IMR-90 (cell line): Measurements from ENCODE around the gene CCDC88C. TPM values are rescaled to one million over a fixed set of nuclear protein-coding genes. Genes with fewer than 3 reads are reported as not detected.

Source experiments
- ATAC-seq: fragments of 200-7000 bp; cut with Tn5 transposase; 2 replicates; pipeline ENCODE4 v1.9.1; 2020; ENCODE audit warnings: low read depth, mild to moderate bottlenecking, moderate library complexity
- BruUV-seq: library from RNA; stranded (reverse); fragments of 400-500 nt; replicated peaks from 2 replicates; lab custom pipeline; 2021; lab: Mats Ljungman, UMichigan
- CTCF ChIA-PET: fragments of 300-600 bp; formaldehyde crosslinking; extraction: SDS; loops from one replicate; lab custom pipeline; 2021; ENCODE audit warnings: antibody characterized with exemption; lab: Yijun Ruan, JAX
- POLR2A ChIA-PET: fragments of 300-600 bp; sonication (Branson Sonifier 250); formaldehyde crosslinking; loops from one replicate; lab custom pipeline; 2022; ENCODE audit warnings: antibody characterized with exemption; ENCODE audit not compliant: unreplicated experiment; lab: Charles Lee
- DNase-seq: peaks from one replicate; pipeline ENCODE4 v3.0.0; 2013
- H2AFZ ChIP-seq: replicated peaks from 2 replicates; pipeline ENCODE3; 2013; ENCODE audit warnings: low read length, mild to moderate bottlenecking; ENCODE audit not compliant: poor library complexity
- H2AK5ac ChIP-seq: 2 replicates; pipeline ENCODE4 v1.6.1; 2013; ENCODE audit warnings: low read depth, low read length, inconsistent platforms
- H2AK9ac ChIP-seq: replicated peaks from 2 replicates; pipeline ENCODE3; 2013; ENCODE audit warnings: mild to moderate bottlenecking, low read depth, low read length, moderate library complexity; ENCODE audit not compliant: poor library complexity
- H2BK120ac ChIP-seq: 2 replicates; pipeline ENCODE4 v1.6.1; 2013; ENCODE audit warnings: low read depth, low read length, inconsistent platforms
- H2BK15ac ChIP-seq: 3 replicates; pipeline ENCODE4 v1.6.1; 2013; ENCODE audit warnings: low read depth, low read length, inconsistent platforms
- H2BK20ac ChIP-seq: 2 replicates; pipeline ENCODE4 v1.6.1; 2013; ENCODE audit warnings: low read depth, mild to moderate bottlenecking, inconsistent platforms, low read length, moderate library complexity
- H2BK5ac ChIP-seq: 2 replicates; pipeline ENCODE4 v1.6.1; 2013; ENCODE audit warnings: mild to moderate bottlenecking, low read depth, low read length, inconsistent platforms; ENCODE audit not compliant: poor library complexity, severe bottlenecking
- H3K14ac ChIP-seq: replicated peaks from 2 replicates; pipeline ENCODE4 v1.6.1; 2013; ENCODE audit warnings: low read depth, low read length, inconsistent platforms
- H3K18ac ChIP-seq: 2 replicates; pipeline ENCODE4 v1.6.1; 2013; ENCODE audit warnings: low read depth, low read length, control low read depth
- H3K23ac ChIP-seq: 2 replicates; pipeline ENCODE4 v1.6.1; 2013; ENCODE audit warnings: low read depth, low read length, inconsistent platforms
- H3K27ac ChIP-seq: 2 replicates; pipeline ENCODE4 v1.5.1; 2013; ENCODE audit warnings: mild to moderate bottlenecking, control low read depth, low read length; ENCODE audit not compliant: insufficient read depth
- H3K27me3 ChIP-seq: 2 replicates; pipeline ENCODE4 v1.6.1; 2013; ENCODE audit warnings: low read length; ENCODE audit not compliant: control insufficient read depth, insufficient read depth
- H3K36me3 ChIP-seq: 2 replicates; pipeline ENCODE4 v1.6.1; 2013; ENCODE audit warnings: low read length, mixed read lengths; ENCODE audit not compliant: control insufficient read depth, insufficient read depth
- H3K4ac ChIP-seq: 2 replicates; pipeline ENCODE4 v1.6.1; 2013; ENCODE audit warnings: low read depth, low read length, inconsistent platforms
- H3K4me1 ChIP-seq: 2 replicates; pipeline ENCODE4 v1.6.1; 2013; ENCODE audit warnings: low read length, mixed read lengths; ENCODE audit not compliant: control insufficient read depth, insufficient read depth
- H3K4me2 ChIP-seq: 2 replicates; pipeline ENCODE4 v1.6.1; 2013; ENCODE audit warnings: low read depth, mild to moderate bottlenecking, control low read depth, low read length, moderate library complexity
- H3K4me3 ChIP-seq: 2 replicates; pipeline ENCODE4 v1.5.1; 2013; ENCODE audit warnings: low read depth, mild to moderate bottlenecking, control low read depth, low read length, moderate library complexity; ENCODE audit not compliant: insufficient read depth
- H3K56ac ChIP-seq: 2 replicates; pipeline ENCODE4 v1.6.1; 2013; ENCODE audit warnings: low read length, inconsistent platforms; ENCODE audit not compliant: insufficient read depth; ENCODE audit errors: extremely low read depth
- H3K79me1 ChIP-seq, 2 experiments: 2 replicates each; pipeline ENCODE4 v1.6.1; 2013; ENCODE audit warnings: low read length in 2 of 2, inconsistent platforms in 1 of 2, low read depth in 1 of 2
- H3K9ac ChIP-seq: 2 replicates; pipeline ENCODE4 v1.6.1; 2013; ENCODE audit warnings: low read depth, low read length, control low read depth
- H3K9me1 ChIP-seq: 2 replicates; pipeline ENCODE4 v1.6.1; 2013; ENCODE audit warnings: low read length, inconsistent platforms; ENCODE audit not compliant: insufficient read depth
- H3K9me3 ChIP-seq: 2 replicates; pipeline ENCODE4 v1.6.1; 2013; ENCODE audit warnings: low read length; ENCODE audit not compliant: control insufficient read depth, insufficient read depth
- H4K20me1 ChIP-seq: 2 replicates; pipeline ENCODE4 v1.6.1; 2013; ENCODE audit warnings: low read length, inconsistent platforms; ENCODE audit not compliant: insufficient read depth
- H4K5ac ChIP-seq: 2 replicates; pipeline ENCODE4 v1.6.1; 2013; ENCODE audit warnings: mild to moderate bottlenecking, low read depth, low read length, control low read depth
- H4K8ac ChIP-seq, 2 experiments: 2 replicates each; pipeline ENCODE4 v1.6.1; 2013; ENCODE audit warnings: low read depth in 2 of 2, low read length in 2 of 2, control low read depth in 1 of 2, inconsistent platforms in 1 of 2
- H4K91ac ChIP-seq: 2 replicates; pipeline ENCODE4 v1.6.1; 2013; ENCODE audit warnings: low read depth, low read length, inconsistent platforms; ENCODE audit not compliant: insufficient read depth
- BHLHE40 ChIP-seq: fragments of 150-350 bp; IDR thresholded peaks from 2 replicates; pipeline ENCODE4 v1.6.1; 2016; ENCODE audit warnings: mild to moderate bottlenecking, low read depth, low read length
- CEBPB ChIP-seq: IDR thresholded peaks from 2 replicates; pipeline ENCODE4 v1.6.1; 2012; ENCODE audit warnings: low read depth, low read length, improper control_type of control experiment
- CHD1 ChIP-seq: IDR thresholded peaks from 2 replicates; pipeline ENCODE4 v1.6.1; 2012; ENCODE audit warnings: low read depth, low read length, improper control_type of control experiment
- FOS ChIP-seq: fragments of 150-350 bp; IDR thresholded peaks from 2 replicates; pipeline ENCODE4 v1.6.1; 2016; ENCODE audit warnings: low read depth, low read length
- MAFK ChIP-seq: IDR thresholded peaks from 2 replicates; pipeline ENCODE4 v1.6.1; 2012; ENCODE audit warnings: low read depth, low read length, improper control_type of control experiment
- MAZ ChIP-seq: IDR thresholded peaks from 2 replicates; pipeline ENCODE4 v1.6.1; 2012; ENCODE audit warnings: low read depth, mild to moderate bottlenecking, low read length, improper control_type of control experiment, moderate library complexity, borderline replicate concordance
- MXI1 ChIP-seq: IDR thresholded peaks from 2 replicates; pipeline ENCODE4 v1.6.1; 2012; ENCODE audit warnings: low read depth, mild to moderate bottlenecking, low read length, moderate library complexity, borderline replicate concordance
- NFE2L2 ChIP-seq: fragments of 150-350 bp; IDR thresholded peaks from 2 replicates; pipeline ENCODE4 v1.6.1; 2016; ENCODE audit warnings: low read depth, mild to moderate bottlenecking, low read length
- POLR2A ChIP-seq: IDR thresholded peaks from 2 replicates; pipeline ENCODE4 v1.6.1; 2012; ENCODE audit warnings: mild to moderate bottlenecking, low read depth, low read length
- RAD21 ChIP-seq: IDR thresholded peaks from 2 replicates; pipeline ENCODE4 v1.6.1; 2012; ENCODE audit warnings: low read length, improper control_type of control experiment
- RCOR1 ChIP-seq: IDR thresholded peaks from 2 replicates; pipeline ENCODE4 v1.6.1; 2012; ENCODE audit warnings: mild to moderate bottlenecking, low read length, improper control_type of control experiment; ENCODE audit not compliant: insufficient replicate concordance
- RFX5 ChIP-seq: IDR thresholded peaks from 2 replicates; pipeline ENCODE4 v1.8.0; 2012; ENCODE audit warnings: low read depth, mild to moderate bottlenecking, low read length, moderate library complexity
- SMC3 ChIP-seq: fragments of 150-350 bp; IDR thresholded peaks from 2 replicates; pipeline ENCODE4 v1.6.1; 2016; ENCODE audit warnings: low read depth, mild to moderate bottlenecking, antibody characterized with exemption, low read length, moderate library complexity
- WGBS, 2 experiments: methylation state at CpG; one replicate each; pipeline versions ENCODE4 v1.1.5 to v1.1.7; 2013; ENCODE audit warnings: missing lambda C conversion rate in 2 of 2; ENCODE audit not compliant: insufficient read length in 1 of 2; ENCODE audit errors: extremely low coverage in 2 of 2; 5-methylcytosine and 5-hydroxymethylcytosine counted together
- dilution Hi-C: fragments of 300-500 bp; cut with HindIII; formaldehyde crosslinking; loops from one replicate; pipeline ENCODE4 v1.14.3; 2018; ENCODE audit warnings: low sequenced_read_pairs; ENCODE audit not compliant: unreplicated experiment
- in situ Hi-C: fragments of 300-500 bp; cut with MboI; formaldehyde crosslinking; loops from 3 replicates; pipeline ENCODE4 v1.14.3; 2019; ENCODE audit warnings: low sequenced_read_pairs, inconsistent platforms, mixed read lengths
- intact Hi-C: fragments of 100-400 bp; cut with micrococcal nuclease; formaldehyde crosslinking; loops from 2 replicates; pipeline ENCODE4 v1.10.0; 2022
- polyA plus RNA-seq, 3 experiments: library from polyadenylated mRNA; depleted of rRNA; stranded (reverse); fragments of >200 nt; gene quantifications; 2 replicates each; pipeline ENCODE4 v1.2.3, GENCODE V29; 2012; ENCODE audit warnings: low replicate concordance in 1 of 3
- total RNA-seq: library from RNA; depleted of rRNA; stranded (reverse); fragments of >200 nt; gene quantifications from 2 replicates; pipeline ENCODE4 v1.2.3, GENCODE V29; 2012
- TF ChIP-seq, protein P1 (sequence below): fragments of 150-350 bp; IDR thresholded peaks from 2 replicates; pipeline ENCODE4 v1.6.1; 2017; ENCODE audit warnings: mild to moderate bottlenecking, antibody characterized with exemption, low read length, low read depth
- TF ChIP-seq, protein P2 (sequence below): fragments of 150-350 bp; IDR thresholded peaks from 2 replicates; pipeline ENCODE4 v1.6.1; 2016; ENCODE audit warnings: low read depth, mild to moderate bottlenecking, low read length, moderate library complexity, borderline replicate concordance
- TF ChIP-seq, protein P3 (sequence below): conservative IDR thresholded peaks from 2 replicates; pipeline ENCODE4 v1.5.1; 2012; ENCODE audit warnings: mild to moderate bottlenecking, low read depth, low read length, improper control_type of control experiment

The CCDC88C gene
- total and polyA plus RNA-seq, 2 of the 4 experiments (the other 2 are of a cell fraction) = 0.17 to 0.18 TPM

DNA sequence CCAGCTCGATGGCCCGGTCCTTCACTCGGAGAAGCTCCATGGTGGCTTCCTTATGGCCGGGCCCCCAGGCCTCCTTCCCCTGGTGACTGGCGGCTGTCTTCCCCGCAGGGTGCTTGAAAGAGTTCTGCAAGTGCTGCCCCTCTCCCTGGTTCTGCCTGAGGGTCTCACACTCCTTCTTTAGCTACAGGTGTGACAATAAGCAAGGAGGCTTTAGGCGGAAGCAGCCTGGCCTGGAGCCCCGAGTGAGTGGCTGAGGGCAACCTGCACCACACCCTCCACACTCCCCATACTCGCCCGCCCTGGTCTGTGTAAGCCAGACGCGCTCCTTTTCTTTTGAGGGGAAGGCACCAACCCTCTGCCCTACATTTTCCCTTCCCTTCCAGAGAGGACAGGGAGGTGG, 110.6 kb downstream of the CCDC88C start:
- H3K56ac ChIP-seq = no peak overlapping the region
- H3K4ac ChIP-seq = no peak overlapping the region
- H4K91ac ChIP-seq = no peak overlapping the region
- ChIA-PET CTCF (no interaction called here), POLR2A (no interaction called here)
- no peak overlapping the region for H2BK15ac ChIP-seq
- H3K9me3 ChIP-seq = no peaks in the 10 kb centered on the region
- H3K9me1 ChIP-seq = no peaks in the 10 kb centered on the region
- no peak overlapping the region for H3K14ac ChIP-seq
- H3K79me1 ChIP-seq = no peaks in the 10 kb centered on the region
- no peak overlapping the region for H3K4me2 ChIP-seq
- H3K27ac ChIP-seq = no peak overlapping the region
- 86% methylated on average over 6 of the region's 12 CpGs; no CpG with 5 or more reads in 1 of the 2 experiments for WGBS, 2 experiments
- ATAC-seq (no peak), DNase-seq (no peak)
- no peak overlapping the region for H2AK9ac ChIP-seq
- no peak overlapping the region for H2BK120ac ChIP-seq
- no peak overlapping the region for H3K18ac ChIP-seq
- TF ChIP-seq POLR2A (no peak), SMC3 (no peak), RFX5 (no peak), RCOR1 (no peak), CEBPB (no peak), FOS (no peak), CHD1 (no peak), RAD21 (no peak), MXI1 (no peak), MAFK (no peak), NFE2L2 (no peak), MAZ (no peak), BHLHE40 (no peak)
- TF ChIP-seq, protein P1, sequence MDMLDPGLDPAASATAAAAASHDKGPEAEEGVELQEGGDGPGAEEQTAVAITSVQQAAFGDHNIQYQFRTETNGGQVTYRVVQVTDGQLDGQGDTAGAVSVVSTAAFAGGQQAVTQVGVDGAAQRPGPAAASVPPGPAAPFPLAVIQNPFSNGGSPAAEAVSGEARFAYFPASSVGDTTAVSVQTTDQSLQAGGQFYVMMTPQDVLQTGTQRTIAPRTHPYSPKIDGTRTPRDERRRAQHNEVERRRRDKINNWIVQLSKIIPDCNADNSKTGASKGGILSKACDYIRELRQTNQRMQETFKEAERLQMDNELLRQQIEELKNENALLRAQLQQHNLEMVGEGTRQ = no peak
- TF ChIP-seq, protein P2, sequence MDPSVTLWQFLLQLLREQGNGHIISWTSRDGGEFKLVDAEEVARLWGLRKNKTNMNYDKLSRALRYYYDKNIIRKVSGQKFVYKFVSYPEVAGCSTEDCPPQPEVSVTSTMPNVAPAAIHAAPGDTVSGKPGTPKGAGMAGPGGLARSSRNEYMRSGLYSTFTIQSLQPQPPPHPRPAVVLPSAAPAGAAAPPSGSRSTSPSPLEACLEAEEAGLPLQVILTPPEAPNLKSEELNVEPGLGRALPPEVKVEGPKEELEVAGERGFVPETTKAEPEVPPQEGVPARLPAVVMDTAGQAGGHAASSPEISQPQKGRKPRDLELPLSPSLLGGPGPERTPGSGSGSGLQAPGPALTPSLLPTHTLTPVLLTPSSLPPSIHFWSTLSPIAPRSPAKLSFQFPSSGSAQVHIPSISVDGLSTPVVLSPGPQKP = no peak
- TF ChIP-seq, protein P3, sequence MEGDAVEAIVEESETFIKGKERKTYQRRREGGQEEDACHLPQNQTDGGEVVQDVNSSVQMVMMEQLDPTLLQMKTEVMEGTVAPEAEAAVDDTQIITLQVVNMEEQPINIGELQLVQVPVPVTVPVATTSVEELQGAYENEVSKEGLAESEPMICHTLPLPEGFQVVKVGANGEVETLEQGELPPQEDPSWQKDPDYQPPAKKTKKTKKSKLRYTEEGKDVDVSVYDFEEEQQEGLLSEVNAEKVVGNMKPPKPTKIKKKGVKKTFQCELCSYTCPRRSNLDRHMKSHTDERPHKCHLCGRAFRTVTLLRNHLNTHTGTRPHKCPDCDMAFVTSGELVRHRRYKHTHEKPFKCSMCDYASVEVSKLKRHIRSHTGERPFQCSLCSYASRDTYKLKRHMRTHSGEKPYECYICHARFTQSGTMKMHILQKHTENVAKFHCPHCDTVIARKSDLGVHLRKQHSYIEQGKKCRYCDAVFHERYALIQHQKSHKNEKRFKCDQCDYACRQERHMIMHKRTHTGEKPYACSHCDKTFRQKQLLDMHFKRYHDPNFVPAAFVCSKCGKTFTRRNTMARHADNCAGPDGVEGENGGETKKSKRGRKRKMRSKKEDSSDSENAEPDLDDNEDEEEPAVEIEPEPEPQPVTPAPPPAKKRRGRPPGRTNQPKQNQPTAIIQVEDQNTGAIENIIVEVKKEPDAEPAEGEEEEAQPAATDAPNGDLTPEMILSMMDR = no peak
- H4K8ac ChIP-seq = no peak overlapping the region
- dilution Hi-C loops (no loop called here), in situ Hi-C loops (no loop called here), intact Hi-C loops (no loop called here)
- H4K20me1 ChIP-seq = no peaks in the 10 kb centered on the region
- H2BK20ac ChIP-seq = no peak overlapping the region
- no peak overlapping the region for H2AK5ac ChIP-seq
- H3K9ac ChIP-seq = no peak overlapping the region
- no peak overlapping the region for H2AFZ ChIP-seq
- H3K27me3 ChIP-seq = peaks cover 11% of the 10 kb centered on the region
- no peak overlapping the region for H3K23ac ChIP-seq
- no peaks in the 10 kb centered on the region for H3K4me1 ChIP-seq
- BruUV-seq = no TSS peak
- H3K36me3 ChIP-seq = no peaks in the 10 kb centered on the region
- no peak overlapping the region for H3K4me3 ChIP-seq
- H4K5ac ChIP-seq = no peak overlapping the region
- H2BK5ac ChIP-seq = no peak overlapping the region
